SW 1271 (cell line): Measurements from ENCODE around the gene RBM47.
"Not testable (repeated sequence)": the region's sequence is repeated elsewhere in the genome, so short reads cannot be mapped to it uniquely, and the experiment has no call there.

Experiments
- DNase-seq, 2 experiments: peaks; one replicate each; lab custom pipeline; 2025; lab: John Stamatoyannopoulos, UW

RBM47 gene

GRCh38 chr4:40562208-40562607, 67.5 kb downstream of the RBM47 start:
- DNase-seq: no peak

GRCh38 chr4:40561543-40562177, 68.0 kb downstream of the RBM47 start:
- not testable (repeated sequence) for DNase-seq

GRCh38 chr4:40559585-40560465, 69.8 kb downstream of the RBM47 start:
- DNase-seq: no peak

- DNase-seq: no peak
Observed at GRCh38 chr4:40557736-40558135, 71.9 kb downstream of the RBM47 start.

- no peak for DNase-seq
Observed at GRCh38 chr4:40555176-40555900, 74.3 kb downstream of the RBM47 start.

- DNase-seq: not testable (repeated sequence)
Observed at GRCh38 chr4:40554641-40555040, 75.0 kb downstream of the RBM47 start.

- DNase-seq: no peak
Observed at GRCh38 chr4:40553995-40554394, 75.7 kb downstream of the RBM47 start.

- no peak for DNase-seq
Observed at GRCh38 chr4:40552536-40552935, 77.1 kb downstream of the RBM47 start.

GRCh38 chr4:40551568-40552136, 78.0 kb downstream of the RBM47 start:
- not testable (repeated sequence) for DNase-seq

- DNase-seq: peak in 1 of 2 experiments; percentile 26
Observed at GRCh38 chr4:40550948-40551462, 78.7 kb downstream of the RBM47 start.

GRCh38 chr4:40550196-40550595, 79.5 kb downstream of the RBM47 start:
- DNase-seq: no peak

GRCh38 chr4:40548256-40548655, 81.4 kb downstream of the RBM47 start:
- no peak for DNase-seq

GRCh38 chr4:40547789-40548132, 81.9 kb downstream of the RBM47 start:
- DNase-seq: no peak

GRCh38 chr4:40546969-40547788, 82.5 kb downstream of the RBM47 start:
- DNase-seq: no peak

- DNase-seq: no peak
Observed at GRCh38 chr4:40546506-40546905, 83.2 kb downstream of the RBM47 start.

GRCh38 chr4:40545487-40545886, 84.2 kb downstream of the RBM47 start:
- DNase-seq: not testable (repeated sequence)

GRCh38 chr4:40544221-40544620, 85.4 kb downstream of the RBM47 start:
- DNase-seq: no peak

GRCh38 chr4:40540800-40541199, 88.9 kb downstream of the RBM47 start:
- DNase-seq: no peak

GRCh38 chr4:40536032-40536431, 93.6 kb downstream of the RBM47 start:
- no peak for DNase-seq

GRCh38 chr4:40531636-40532023, 98.0 kb downstream of the RBM47 start:
- no peak for DNase-seq

GRCh38 chr4:40530961-40531635, 98.6 kb downstream of the RBM47 start:
- no peak for DNase-seq
